Immature natural killer cell (primary cell): ENCODE data around the gene EGLN3. TPM values are rescaled to one million over a fixed set of nuclear protein-coding genes. Genes with fewer than 3 reads are reported as not detected.
A peak's percentile ranks its signal among the peaks of the same experiment; 100 is the strongest.

Experiments used
- DNase-seq, 3 donors: peaks; one replicate each; pipeline ENCODE4 v3.0.0; 2022; ENCODE audit warnings: mixed read lengths in 1 of 3
- H3K27ac Mint-ChIP-seq, 6 donors: one replicate each; pipeline ENCODE4 v1.8.0; 2020; ENCODE audit warnings: mixed read lengths in 6 of 6, mild to moderate bottlenecking in 5 of 6, inconsistent platforms in 4 of 6, moderate library complexity in 3 of 6
- H3K27me3 Mint-ChIP-seq, 3 donors: one replicate each; pipeline ENCODE4 v1.8.0; 2020 to 2021; ENCODE audit warnings: low read depth in 3 of 3, mild to moderate bottlenecking in 3 of 3, mixed read lengths in 3 of 3, moderate library complexity in 3 of 3, inconsistent platforms in 1 of 3
- H3K36me3 Mint-ChIP-seq, 3 donors: one replicate each; pipeline ENCODE4 v1.8.0; 2020; ENCODE audit warnings: mixed read lengths in 3 of 3, inconsistent platforms in 2 of 3, mild to moderate bottlenecking in 2 of 3
- H3K4me1 Mint-ChIP-seq, 2 donors: one replicate each; pipeline ENCODE4 v1.8.0; 2020; ENCODE audit warnings: inconsistent platforms in 2 of 2, mild to moderate bottlenecking in 2 of 2, mixed read lengths in 2 of 2, moderate library complexity in 1 of 2
- H3K4me3 Mint-ChIP-seq, 5 donors: one replicate each; pipeline ENCODE4 v1.8.0; 2020; ENCODE audit warnings: mild to moderate bottlenecking in 5 of 5, mixed read lengths in 5 of 5, inconsistent platforms in 3 of 5, moderate library complexity in 3 of 5
- H3K9me3 Mint-ChIP-seq, 6 donors: one replicate each; pipeline ENCODE4 v1.8.0; 2020; ENCODE audit warnings: mild to moderate bottlenecking in 6 of 6, mixed read lengths in 6 of 6, inconsistent platforms in 4 of 6, moderate library complexity in 3 of 6
- polyA plus RNA-seq, 3 donors: library from polyadenylated mRNA; unstranded; fragments of 300-500 nt; fragmentation: Illumina TruSeq; gene quantifications; one replicate each; pipeline ENCODE4 v1.2.3, GENCODE V29; 2021

EGLN3 gene
- polyA plus RNA-seq = 1 to 10 TPM; 1.3 to 3.2 (median 1.6) TPM

GRCh38 chr14:33950320-33951182, at the start of gene EGLN3:
EGLN3 (minus strand) TSS chr14:33951074; CDS start chr14:33950752, 322 bp downstream.
- H3K36me3 Mint-ChIP-seq = no peaks in the 10 kb centered on the region
- peaks cover 6 to 9% of the 10 kb centered on the region in 2 donors for H3K4me1 Mint-ChIP-seq
- peaks cover 2 to 18% (median 14%) of the 10 kb centered on the region in 3 donors for H3K27me3 Mint-ChIP-seq
- peaks cover 0 to 7% (median 0%) of the 10 kb centered on the region in 6 donors for H3K9me3 Mint-ChIP-seq
- no peak within 1 kb of the TSS for H3K27ac Mint-ChIP-seq
- DNase-seq = peak; percentile 36 to 40 (median 37)
- H3K4me3 Mint-ChIP-seq = peak within 1 kb of the TSS; percentile 63 to 78 (median 75)

GRCh38 chr14:34000396-34000795, 49.5 kb upstream of the EGLN3 start:
- Mint-ChIP-seq H3K9me3 (no peaks in the 10 kb centered on the region), H3K36me3 (no peaks in the 10 kb centered on the region), H3K4me1 (no peaks in the 10 kb centered on the region), H3K27ac (no peak overlapping the region), H3K27me3 (peaks cover 2 to 3% (median 2%) of the 10 kb centered on the region in 3 donors), H3K4me3 (no peak overlapping the region)
- DNase-seq = no peak

GRCh38 chr14:33999771-34000291, 49.0 kb upstream of the EGLN3 start:
- Mint-ChIP-seq H3K27ac (no peak overlapping the region), H3K4me3 (no peak overlapping the region), H3K9me3 (no peaks in the 10 kb centered on the region), H3K36me3 (no peaks in the 10 kb centered on the region), H3K4me1 (no peaks in the 10 kb centered on the region), H3K27me3 (peaks cover 2 to 3% (median 2%) of the 10 kb centered on the region in 3 donors)
- no peak for DNase-seq

- H3K36me3 Mint-ChIP-seq = no peaks in the 10 kb centered on the region
- no peaks in the 10 kb centered on the region for H3K4me1 Mint-ChIP-seq
- no peaks in the 10 kb centered on the region for H3K9me3 Mint-ChIP-seq
- H3K27me3 Mint-ChIP-seq = peaks cover 2 to 3% (median 2%) of the 10 kb centered on the region in 3 donors
- no peak overlapping the region for H3K4me3 Mint-ChIP-seq
- H3K27ac Mint-ChIP-seq = no peak overlapping the region
- no peak for DNase-seq
These were observed 46.7 kb upstream of the EGLN3 start for GRCh38 chr14:33997611-33998010.

- no peaks in the 10 kb centered on the region for H3K36me3 Mint-ChIP-seq
- no peak for DNase-seq
- H3K4me1 Mint-ChIP-seq = no peaks in the 10 kb centered on the region
- no peak overlapping the region for H3K27ac Mint-ChIP-seq
- peaks cover 2 to 3% (median 3%) of the 10 kb centered on the region in 3 donors for H3K27me3 Mint-ChIP-seq
- H3K4me3 Mint-ChIP-seq = no peak overlapping the region
- H3K9me3 Mint-ChIP-seq = peaks cover 0 to under 1% (median 0%) of the 10 kb centered on the region in 6 donors
These were observed 45.6 kb upstream of the EGLN3 start for GRCh38 chr14:33996462-33996861.

GRCh38 chr14:33993246-33993645, 42.4 kb upstream of the EGLN3 start:
- H3K4me1 Mint-ChIP-seq = no peaks in the 10 kb centered on the region
- peaks cover 0 to 4% (median under 1%) of the 10 kb centered on the region in 6 donors for H3K9me3 Mint-ChIP-seq
- H3K27ac Mint-ChIP-seq = no peak overlapping the region
- peaks cover 0 to 3% (median 2%) of the 10 kb centered on the region in 3 donors for H3K27me3 Mint-ChIP-seq
- H3K36me3 Mint-ChIP-seq = no peaks in the 10 kb centered on the region
- H3K4me3 Mint-ChIP-seq = no peak overlapping the region
- DNase-seq = no peak

- H3K27me3 Mint-ChIP-seq = peaks cover 0 to 3% (median 0%) of the 10 kb centered on the region in 3 donors
- H3K4me3 Mint-ChIP-seq = no peak overlapping the region
- H3K4me1 Mint-ChIP-seq = no peaks in the 10 kb centered on the region
- peaks cover 0 to 4% (median under 1%) of the 10 kb centered on the region in 6 donors for H3K9me3 Mint-ChIP-seq
- H3K27ac Mint-ChIP-seq = no peak overlapping the region
- DNase-seq = no peak
- H3K36me3 Mint-ChIP-seq = no peaks in the 10 kb centered on the region
These were observed 41.6 kb upstream of the EGLN3 start for GRCh38 chr14:33992274-33993007.

GRCh38 chr14:33990790-33991189, 39.9 kb upstream of the EGLN3 start:
- H3K4me1 Mint-ChIP-seq = no peaks in the 10 kb centered on the region
- H3K9me3 Mint-ChIP-seq = peaks cover 0 to 4% (median under 1%) of the 10 kb centered on the region in 6 donors
- H3K27ac Mint-ChIP-seq = no peak overlapping the region
- no peak overlapping the region for H3K4me3 Mint-ChIP-seq
- peaks cover 0 to 1% (median 1%) of the 10 kb centered on the region in 3 donors for H3K27me3 Mint-ChIP-seq
- DNase-seq = no peak
- H3K36me3 Mint-ChIP-seq = no peaks in the 10 kb centered on the region

GRCh38 chr14:33987565-33988080, 36.7 kb upstream of the EGLN3 start:
- Mint-ChIP-seq H3K4me1 (no peaks in the 10 kb centered on the region), H3K9me3 (peaks cover 0 to 5% (median 3%) of the 10 kb centered on the region in 6 donors), H3K27ac (no peak overlapping the region), H3K4me3 (no peak overlapping the region), H3K27me3 (peaks cover 0 to 1% (median 1%) of the 10 kb centered on the region in 3 donors), H3K36me3 (no peaks in the 10 kb centered on the region)
- no peak for DNase-seq

GRCh38 chr14:33986804-33987203, 35.9 kb upstream of the EGLN3 start:
- Mint-ChIP-seq H3K27ac (no peak overlapping the region), H3K4me3 (no peak overlapping the region), H3K4me1 (no peaks in the 10 kb centered on the region), H3K27me3 (peaks cover 0 to 1% (median under 1%) of the 10 kb centered on the region in 3 donors), H3K9me3 (peaks cover 0 to 5% (median 3%) of the 10 kb centered on the region in 6 donors), H3K36me3 (no peaks in the 10 kb centered on the region)
- DNase-seq = no peak

GRCh38 chr14:33985242-33985641, 34.4 kb upstream of the EGLN3 start:
- Mint-ChIP-seq H3K27ac (no peak overlapping the region), H3K4me1 (no peaks in the 10 kb centered on the region), H3K27me3 (peaks cover 0 to 1% (median 0%) of the 10 kb centered on the region in 3 donors), H3K9me3 (peaks cover 0 to 5% (median 0%) of the 10 kb centered on the region in 6 donors), H3K36me3 (no peaks in the 10 kb centered on the region), H3K4me3 (no peak overlapping the region)
- DNase-seq = no peak

- DNase-seq = no peak
- H3K4me1 Mint-ChIP-seq = no peaks in the 10 kb centered on the region
- no peaks in the 10 kb centered on the region for H3K9me3 Mint-ChIP-seq
- no peak overlapping the region for H3K27ac Mint-ChIP-seq
- no peaks in the 10 kb centered on the region for H3K36me3 Mint-ChIP-seq
- no peak overlapping the region for H3K4me3 Mint-ChIP-seq
- peaks cover 0 to 4% (median 1%) of the 10 kb centered on the region in 3 donors for H3K27me3 Mint-ChIP-seq
These were observed 28.9 kb upstream of the EGLN3 start for GRCh38 chr14:33979613-33980276.

- H3K4me1 Mint-ChIP-seq = no peaks in the 10 kb centered on the region
- H3K4me3 Mint-ChIP-seq = no peak overlapping the region
- no peak for DNase-seq
- H3K36me3 Mint-ChIP-seq = no peaks in the 10 kb centered on the region
- no peak overlapping the region for H3K27ac Mint-ChIP-seq
- H3K9me3 Mint-ChIP-seq = no peaks in the 10 kb centered on the region
- peaks cover 0 to 4% (median 1%) of the 10 kb centered on the region in 3 donors for H3K27me3 Mint-ChIP-seq
These were observed 28.2 kb upstream of the EGLN3 start for GRCh38 chr14:33978892-33979612.
